Measurements from ENCODE around the gene STK32A. TPM values are rescaled to one million over a fixed set of nuclear protein-coding genes. Genes with fewer than 3 reads are reported as not detected.
A peak's percentile ranks its signal among the peaks of the same experiment; 100 is the strongest.

Gene STK32A
- total RNA-seq, 1 experiment from 2014 or later: 1.3 TPM

DNA sequence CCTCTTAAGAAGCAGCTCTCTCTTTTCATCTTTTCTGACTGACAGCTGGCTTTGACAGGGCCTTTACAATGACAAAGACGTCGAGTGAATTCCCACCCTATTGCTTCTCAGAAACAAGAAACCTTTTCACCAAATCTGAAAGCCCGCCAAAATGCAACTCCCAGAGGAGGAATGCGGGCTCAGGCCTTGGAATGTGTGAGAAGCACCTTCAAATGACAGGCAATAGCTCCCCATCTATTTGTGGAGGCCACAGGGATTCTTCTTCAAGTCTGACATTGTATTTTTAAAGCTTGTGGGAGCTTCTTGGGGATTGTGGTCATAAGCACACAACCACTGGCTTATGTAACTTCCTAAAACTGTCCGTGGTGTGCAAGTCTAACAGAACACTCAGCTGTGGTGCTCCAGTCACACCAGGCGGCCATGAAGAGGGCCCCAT lies 202.4 kb downstream of the STK32A start:
- Histone ChIP-seq H3K23me2 (ENCODE audit: insufficient read length, low read depth, low read length, poor library complexity, severe bottlenecking) (no peaks in the 10 kb centered on the region), H3K4me1 (ENCODE audit: insufficient read depth, low read length) (peaks cover 16% of the 10 kb centered on the region), H3K4me2 (ENCODE audit: insufficient read depth, insufficient read length, low read length) (no peak overlapping the region), H2BK120ac (ENCODE audit: low read depth, low read length, poor library complexity, severe bottlenecking) (no peak overlapping the region), H4K20me1 (ENCODE audit: control insufficient read depth, insufficient read depth, insufficient read length) (no peaks in the 10 kb centered on the region), H3T11ph (ENCODE audit: low read length) (no peak overlapping the region), H3K79me2 (ENCODE audit: insufficient read depth, low read length) (peaks cover 56% of the 10 kb centered on the region), H2BK5ac (ENCODE audit: insufficient read length, low read length) (no peak overlapping the region), H2BK20ac (ENCODE audit: low read depth, low read length, poor library complexity, severe bottlenecking) (no peak overlapping the region), H2AK5ac (ENCODE audit: insufficient read length, low read length) (no peak overlapping the region), H3K14ac (ENCODE audit: insufficient read depth, low read length) (no peak overlapping the region), H3K23ac (ENCODE audit: insufficient read length, low read depth, low read length) (no peak overlapping the region), H4K5ac (ENCODE audit: insufficient read length, low read depth, low read length) (no peak overlapping the region), H3K9me3 (ENCODE audit: control insufficient read depth, low read depth, low read length) (no peaks in the 10 kb centered on the region), H3K18ac (ENCODE audit: insufficient read length, low read depth, low read length) (no peak overlapping the region), H3K4ac (ENCODE audit: low read depth, low read length) (no peak overlapping the region), H4K91ac (ENCODE audit: insufficient read length, low read depth, low read length) (no peak overlapping the region), H2BK12ac (ENCODE audit: insufficient read length, low read depth, low read length) (no peak overlapping the region), H3K27ac (ENCODE audit: insufficient read length, low read depth, low read length) (no peak overlapping the region), H3K79me1 (ENCODE audit: insufficient read depth, low read depth, low read length, poor library complexity, severe bottlenecking) (peaks cover 11% of the 10 kb centered on the region), H2BK15ac (ENCODE audit: low read depth, low read length) (no peak overlapping the region), H3K9ac (ENCODE audit: extremely low read depth, insufficient read length, low read length) (no peak overlapping the region), H3K27me3 (ENCODE audit: insufficient read depth, low read length) (no peaks in the 10 kb centered on the region), H2AFZ (ENCODE audit: low read length) (no peak overlapping the region), H4K8ac (replicated peaks; ENCODE audit: insufficient read length, low read depth, low read length) (no peak overlapping the region), H3K56ac (ENCODE audit: insufficient read length, low read depth, low read length) (no peak overlapping the region)
- Mint-ChIP-seq H3K4me3 (no peak overlapping the region), H3K4me1 (peaks cover 79 to 85% of the 10 kb centered on the region in 2 experiments), H3K27me3 (ENCODE audit: low read depth) (no peaks in the 10 kb centered on the region), H3K36me3 (ENCODE audit: insufficient read depth in 1 of 3, low read depth in 3 of 3) (peaks cover 12 to 69% (median 53%) of the 10 kb centered on the region in 3 experiments; a peak in 6 of 7 replicates), H3K9me3 (no peaks in the 10 kb centered on the region), H3K27ac (peak overlapping the region in 2 of 3 experiments; percentile 22 to 75; a peak in 3 of 7 replicates)
- no peak for DNase-seq
- TF ChIP-seq, protein P1, sequence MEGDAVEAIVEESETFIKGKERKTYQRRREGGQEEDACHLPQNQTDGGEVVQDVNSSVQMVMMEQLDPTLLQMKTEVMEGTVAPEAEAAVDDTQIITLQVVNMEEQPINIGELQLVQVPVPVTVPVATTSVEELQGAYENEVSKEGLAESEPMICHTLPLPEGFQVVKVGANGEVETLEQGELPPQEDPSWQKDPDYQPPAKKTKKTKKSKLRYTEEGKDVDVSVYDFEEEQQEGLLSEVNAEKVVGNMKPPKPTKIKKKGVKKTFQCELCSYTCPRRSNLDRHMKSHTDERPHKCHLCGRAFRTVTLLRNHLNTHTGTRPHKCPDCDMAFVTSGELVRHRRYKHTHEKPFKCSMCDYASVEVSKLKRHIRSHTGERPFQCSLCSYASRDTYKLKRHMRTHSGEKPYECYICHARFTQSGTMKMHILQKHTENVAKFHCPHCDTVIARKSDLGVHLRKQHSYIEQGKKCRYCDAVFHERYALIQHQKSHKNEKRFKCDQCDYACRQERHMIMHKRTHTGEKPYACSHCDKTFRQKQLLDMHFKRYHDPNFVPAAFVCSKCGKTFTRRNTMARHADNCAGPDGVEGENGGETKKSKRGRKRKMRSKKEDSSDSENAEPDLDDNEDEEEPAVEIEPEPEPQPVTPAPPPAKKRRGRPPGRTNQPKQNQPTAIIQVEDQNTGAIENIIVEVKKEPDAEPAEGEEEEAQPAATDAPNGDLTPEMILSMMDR (conservative IDR thresholded peaks at IDR 0.05): no peak
- no CpG with 5 or more reads among the region's 6 CpGs for WGBS (ENCODE audit: extremely low coverage, insufficient read length, low lambda C conversion rate)

Measured in H9 (cell line).